Measurements from ENCODE around the gene PGBD5.

DNA sequence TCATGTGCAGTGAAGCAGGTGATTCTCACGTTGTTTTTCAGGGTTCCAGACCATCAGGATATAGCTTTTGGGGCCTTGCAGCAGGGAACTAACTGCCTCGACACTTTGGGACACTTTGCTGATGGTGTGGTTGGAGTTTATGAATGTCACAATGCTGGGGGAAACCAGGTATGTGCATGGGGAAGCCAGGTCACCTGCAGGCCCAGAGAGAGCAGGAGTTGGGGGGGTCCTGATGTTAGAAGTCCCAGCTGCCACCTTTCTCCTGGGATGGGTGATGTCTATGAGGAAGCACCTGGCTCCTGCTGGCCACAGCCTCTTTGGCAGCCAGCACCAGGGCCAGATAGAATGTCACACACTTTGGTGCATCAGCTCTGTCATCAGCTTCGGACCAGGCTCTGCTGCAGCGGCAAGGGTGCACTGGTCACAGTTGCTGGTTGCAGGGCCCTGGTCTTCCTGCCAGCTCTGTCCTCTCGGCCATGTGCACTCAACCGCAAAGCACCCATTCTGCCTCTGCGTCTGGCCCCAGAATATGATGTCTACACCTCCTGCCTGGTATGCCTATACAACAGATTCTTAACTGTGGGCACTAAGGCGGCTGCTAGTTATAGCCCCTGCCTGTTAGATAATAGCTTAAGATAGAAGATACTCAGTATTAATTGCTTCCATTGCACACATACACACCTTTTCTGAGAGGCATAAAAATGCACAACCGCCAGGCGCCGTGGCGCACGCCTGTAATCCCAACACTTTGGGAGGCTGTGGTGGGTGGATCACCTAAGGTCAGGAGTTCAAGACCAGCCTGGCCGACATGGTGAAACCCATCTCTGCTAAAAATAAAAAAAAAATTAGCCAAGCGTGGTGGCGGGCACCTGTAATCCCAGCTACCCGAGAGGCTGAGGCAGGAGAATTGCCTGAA, 160.7 kb downstream of the PGBD5 start:
- TF ChIP-seq, protein P1, sequence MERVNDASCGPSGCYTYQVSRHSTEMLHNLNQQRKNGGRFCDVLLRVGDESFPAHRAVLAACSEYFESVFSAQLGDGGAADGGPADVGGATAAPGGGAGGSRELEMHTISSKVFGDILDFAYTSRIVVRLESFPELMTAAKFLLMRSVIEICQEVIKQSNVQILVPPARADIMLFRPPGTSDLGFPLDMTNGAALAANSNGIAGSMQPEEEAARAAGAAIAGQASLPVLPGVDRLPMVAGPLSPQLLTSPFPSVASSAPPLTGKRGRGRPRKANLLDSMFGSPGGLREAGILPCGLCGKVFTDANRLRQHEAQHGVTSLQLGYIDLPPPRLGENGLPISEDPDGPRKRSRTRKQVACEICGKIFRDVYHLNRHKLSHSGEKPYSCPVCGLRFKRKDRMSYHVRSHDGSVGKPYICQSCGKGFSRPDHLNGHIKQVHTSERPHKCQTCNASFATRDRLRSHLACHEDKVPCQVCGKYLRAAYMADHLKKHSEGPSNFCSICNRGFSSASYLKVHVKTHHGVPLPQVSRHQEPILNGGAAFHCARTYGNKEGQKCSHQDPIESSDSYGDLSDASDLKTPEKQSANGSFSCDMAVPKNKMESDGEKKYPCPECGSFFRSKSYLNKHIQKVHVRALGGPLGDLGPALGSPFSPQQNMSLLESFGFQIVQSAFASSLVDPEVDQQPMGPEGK (CRISPR knock-in tag; IDR thresholded peaks at IDR 0.05; ENCODE audit: borderline replicate concordance): no peak
- no peak for TF ChIP-seq PPARA (CRISPR knock-in tag; IDR thresholded peaks at IDR 0.05; ENCODE audit: borderline replicate concordance)
- TF ChIP-seq OSR1 (CRISPR knock-in tag; IDR thresholded peaks at IDR 0.05): no peak
- no peak for TF ChIP-seq ZNF70 (CRISPR knock-in tag; IDR thresholded peaks at IDR 0.05)
- no peak for TF ChIP-seq ARNTL (CRISPR knock-in tag; IDR thresholded peaks at IDR 0.05; ENCODE audit: borderline replicate concordance, low read depth)
- TF ChIP-seq, protein P2, sequence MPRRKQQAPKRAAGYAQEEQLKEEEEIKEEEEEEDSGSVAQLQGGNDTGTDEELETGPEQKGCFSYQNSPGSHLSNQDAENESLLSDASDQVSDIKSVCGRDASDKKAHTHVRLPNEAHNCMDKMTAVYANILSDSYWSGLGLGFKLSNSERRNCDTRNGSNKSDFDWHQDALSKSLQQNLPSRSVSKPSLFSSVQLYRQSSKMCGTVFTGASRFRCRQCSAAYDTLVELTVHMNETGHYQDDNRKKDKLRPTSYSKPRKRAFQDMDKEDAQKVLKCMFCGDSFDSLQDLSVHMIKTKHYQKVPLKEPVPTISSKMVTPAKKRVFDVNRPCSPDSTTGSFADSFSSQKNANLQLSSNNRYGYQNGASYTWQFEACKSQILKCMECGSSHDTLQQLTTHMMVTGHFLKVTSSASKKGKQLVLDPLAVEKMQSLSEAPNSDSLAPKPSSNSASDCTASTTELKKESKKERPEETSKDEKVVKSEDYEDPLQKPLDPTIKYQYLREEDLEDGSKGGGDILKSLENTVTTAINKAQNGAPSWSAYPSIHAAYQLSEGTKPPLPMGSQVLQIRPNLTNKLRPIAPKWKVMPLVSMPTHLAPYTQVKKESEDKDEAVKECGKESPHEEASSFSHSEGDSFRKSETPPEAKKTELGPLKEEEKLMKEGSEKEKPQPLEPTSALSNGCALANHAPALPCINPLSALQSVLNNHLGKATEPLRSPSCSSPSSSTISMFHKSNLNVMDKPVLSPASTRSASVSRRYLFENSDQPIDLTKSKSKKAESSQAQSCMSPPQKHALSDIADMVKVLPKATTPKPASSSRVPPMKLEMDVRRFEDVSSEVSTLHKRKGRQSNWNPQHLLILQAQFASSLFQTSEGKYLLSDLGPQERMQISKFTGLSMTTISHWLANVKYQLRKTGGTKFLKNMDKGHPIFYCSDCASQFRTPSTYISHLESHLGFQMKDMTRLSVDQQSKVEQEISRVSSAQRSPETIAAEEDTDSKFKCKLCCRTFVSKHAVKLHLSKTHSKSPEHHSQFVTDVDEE (CRISPR knock-in tag; IDR thresholded peaks at IDR 0.05): no peak
- TF ChIP-seq, protein P3, sequence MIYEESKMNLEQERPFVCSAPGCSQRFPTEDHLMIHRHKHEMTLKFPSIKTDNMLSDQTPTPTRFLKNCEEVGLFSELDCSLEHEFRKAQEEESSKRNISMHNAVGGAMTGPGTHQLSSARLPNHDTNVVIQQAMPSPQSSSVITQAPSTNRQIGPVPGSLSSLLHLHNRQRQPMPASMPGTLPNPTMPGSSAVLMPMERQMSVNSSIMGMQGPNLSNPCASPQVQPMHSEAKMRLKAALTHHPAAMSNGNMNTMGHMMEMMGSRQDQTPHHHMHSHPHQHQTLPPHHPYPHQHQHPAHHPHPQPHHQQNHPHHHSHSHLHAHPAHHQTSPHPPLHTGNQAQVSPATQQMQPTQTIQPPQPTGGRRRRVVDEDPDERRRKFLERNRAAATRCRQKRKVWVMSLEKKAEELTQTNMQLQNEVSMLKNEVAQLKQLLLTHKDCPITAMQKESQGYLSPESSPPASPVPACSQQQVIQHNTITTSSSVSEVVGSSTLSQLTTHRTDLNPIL (CRISPR knock-in tag; IDR thresholded peaks at IDR 0.05; ENCODE audit: low read depth): no peak
- TF ChIP-seq ZFP3 (CRISPR knock-in tag; IDR thresholded peaks at IDR 0.05): no peak
- TF ChIP-seq ZC3H10 (CRISPR knock-in tag; IDR thresholded peaks at IDR 0.05): no peak

All from SK-N-SH treated with all-trans-retinoic acid at 6 μM for 48 hours (cell line).